Tibial artery (tissue), 4 donors: ENCODE data around the gene RFX4.
A peak's percentile ranks its signal among the peaks of the same experiment; 100 is the strongest.

Experiments used
- DNase-seq, 2 donors: peaks; one replicate each; pipeline ENCODE4 v3.0.0-alpha.2; 2019
- H3K27ac ChIP-seq, 2 donors: fragments of 200-600 bp; sonication (generic) in 1 of 2; 1 replicate in 1 of 2; 2 replicates in 1 of 2; pipeline ENCODE4 v1.5.1; 2018 to 2019; ENCODE audit warnings: mild to moderate bottlenecking in 1 of 2
- H3K27me3 ChIP-seq, 2 donors: fragments of 200-600 bp; sonication (generic) in 1 of 2; one replicate each; pipeline versions ENCODE4 v1.5.1 to v1.6.0; 2016 to 2019
- H3K36me3 ChIP-seq, 3 donors: fragments of 200-600 bp; sonication (generic) in 2 of 3; one replicate each; pipeline ENCODE4 v1.5.1; 2016 to 2019; ENCODE audit warnings: mild to moderate bottlenecking in 2 of 3
- H3K4me1 ChIP-seq, 4 donors: fragments of 200-600 bp; sonication (generic) in 2 of 4; 1 replicate in 3 of 4; 2 replicates in 1 of 4; pipeline ENCODE4 v1.5.1; 2016 to 2019
- H3K4me3 ChIP-seq, 2 donors: fragments of 200-600 bp; sonication (generic) in 1 of 2; 1 replicate in 1 of 2; 2 replicates in 1 of 2; pipeline ENCODE4 v1.5.1; 2018 to 2019; ENCODE audit warnings: mild to moderate bottlenecking in 2 of 2
- H3K9me3 ChIP-seq, 3 donors: fragments of 200-600 bp; sonication (generic) in 1 of 3; one replicate each; pipeline ENCODE4 v1.5.1; 2016 to 2019
- CTCF ChIP-seq, 2 experiments: fragments of 200-600 bp in 1 of 2; fragments of 450-650 bp in 1 of 2; IDR thresholded peaks; one replicate each; pipeline ENCODE4 v1.5.1; 2017 to 2019; ENCODE audit warnings: antibody characterized with exemption in 2 of 2, mild to moderate bottlenecking in 1 of 2, moderate library complexity in 1 of 2
- intact Hi-C: fragments of 100-400 bp; cut with DNase I; formaldehyde crosslinking; loops from one replicate; pipeline ENCODE4 v1.15.0; 2023; ENCODE audit warnings: low total_unique reads

Gene RFX4

DNA sequence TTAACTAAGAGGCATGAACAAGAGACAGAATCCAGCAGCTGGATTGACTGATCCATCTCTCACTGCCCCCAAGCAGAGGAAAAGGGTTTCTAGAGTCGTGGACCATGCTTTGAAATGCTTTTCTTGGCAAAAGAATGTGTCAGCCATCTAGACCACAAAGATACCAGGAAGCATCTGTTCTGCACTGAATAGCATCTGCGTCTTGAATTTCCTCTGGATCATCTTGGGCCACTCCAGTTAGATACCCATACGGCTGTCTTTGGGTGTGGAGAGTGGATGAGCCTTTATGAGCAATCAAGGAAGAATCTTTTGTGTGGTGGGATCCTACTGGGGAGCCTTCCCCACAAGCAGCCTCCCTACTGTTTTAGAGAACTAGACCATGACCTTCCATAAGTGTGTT, 16.0 kb upstream of the RFX4 start:
- H3K27ac ChIP-seq: no peak overlapping the region
- peaks cover 0 to 6% of the 10 kb centered on the region in 2 donors for H3K27me3 ChIP-seq
- H3K4me3 ChIP-seq: no peak overlapping the region
- H3K36me3 ChIP-seq: no peaks in the 10 kb centered on the region
- no peak for TF ChIP-seq CTCF (IDR thresholded peaks at IDR 0.05)
- no peaks in the 10 kb centered on the region for H3K4me1 ChIP-seq
- DNase-seq: no peak
- intact Hi-C loops: no loop called here
- H3K9me3 ChIP-seq: no peaks in the 10 kb centered on the region

DNA sequence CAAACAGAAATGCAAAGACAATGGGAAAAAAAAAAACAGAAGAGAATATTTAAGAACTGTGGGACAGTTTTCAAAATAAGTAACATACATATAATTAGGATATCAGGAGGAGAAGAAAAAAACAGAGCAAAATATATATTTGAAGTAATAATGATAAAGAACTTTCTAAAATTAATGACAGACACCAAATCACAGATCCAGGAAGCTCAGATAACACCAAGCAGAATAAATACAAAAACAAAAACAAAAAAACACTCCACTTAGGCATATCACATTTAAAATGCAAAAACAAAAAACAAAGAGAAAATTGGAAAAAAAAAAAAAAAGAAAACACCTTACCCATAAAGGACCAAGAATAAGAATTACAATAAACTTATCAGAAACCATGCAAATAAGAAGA, 9.6 kb upstream of the RFX4 start:
- H3K9me3 ChIP-seq: no peaks in the 10 kb centered on the region
- intact Hi-C loops: no loop called here
- H3K4me3 ChIP-seq: no peak overlapping the region
- TF ChIP-seq CTCF (IDR thresholded peaks at IDR 0.05): no peak
- peaks cover 0 to 6% of the 10 kb centered on the region in 2 donors for H3K27me3 ChIP-seq
- no peak overlapping the region for H3K27ac ChIP-seq
- H3K36me3 ChIP-seq: no peaks in the 10 kb centered on the region
- DNase-seq: no peak
- no peaks in the 10 kb centered on the region for H3K4me1 ChIP-seq

DNA sequence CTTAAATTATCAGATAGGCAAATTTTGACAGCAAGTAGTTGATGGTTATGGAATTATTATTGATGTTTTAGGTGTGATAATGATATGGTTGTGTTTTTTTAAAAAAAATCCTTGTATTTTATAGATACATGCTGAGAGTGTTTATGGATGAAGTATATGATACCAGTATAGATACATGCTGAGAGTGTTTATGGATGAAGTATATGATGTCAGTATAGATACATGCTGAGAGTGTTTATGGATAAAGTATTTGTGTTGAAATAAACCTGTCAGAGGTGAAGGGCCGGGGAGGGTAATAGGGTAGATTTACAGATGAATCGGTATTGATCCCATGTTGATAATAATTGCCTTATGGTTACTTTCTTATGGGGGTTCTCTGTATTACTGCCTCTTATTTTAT, 6.0 kb upstream of the RFX4 start:
- no peak for TF ChIP-seq CTCF (IDR thresholded peaks at IDR 0.05)
- Histone ChIP-seq H3K4me3 (no peak overlapping the region), H3K36me3 (no peaks in the 10 kb centered on the region), H3K4me1 (peaks cover 0 to 16% (median 15%) of the 10 kb centered on the region in 4 donors), H3K27ac (no peak overlapping the region), H3K9me3 (no peaks in the 10 kb centered on the region), H3K27me3 (peaks cover 5 to 42% of the 10 kb centered on the region in 2 donors)
- intact Hi-C loops: no loop called here
- no peak for DNase-seq

DNA sequence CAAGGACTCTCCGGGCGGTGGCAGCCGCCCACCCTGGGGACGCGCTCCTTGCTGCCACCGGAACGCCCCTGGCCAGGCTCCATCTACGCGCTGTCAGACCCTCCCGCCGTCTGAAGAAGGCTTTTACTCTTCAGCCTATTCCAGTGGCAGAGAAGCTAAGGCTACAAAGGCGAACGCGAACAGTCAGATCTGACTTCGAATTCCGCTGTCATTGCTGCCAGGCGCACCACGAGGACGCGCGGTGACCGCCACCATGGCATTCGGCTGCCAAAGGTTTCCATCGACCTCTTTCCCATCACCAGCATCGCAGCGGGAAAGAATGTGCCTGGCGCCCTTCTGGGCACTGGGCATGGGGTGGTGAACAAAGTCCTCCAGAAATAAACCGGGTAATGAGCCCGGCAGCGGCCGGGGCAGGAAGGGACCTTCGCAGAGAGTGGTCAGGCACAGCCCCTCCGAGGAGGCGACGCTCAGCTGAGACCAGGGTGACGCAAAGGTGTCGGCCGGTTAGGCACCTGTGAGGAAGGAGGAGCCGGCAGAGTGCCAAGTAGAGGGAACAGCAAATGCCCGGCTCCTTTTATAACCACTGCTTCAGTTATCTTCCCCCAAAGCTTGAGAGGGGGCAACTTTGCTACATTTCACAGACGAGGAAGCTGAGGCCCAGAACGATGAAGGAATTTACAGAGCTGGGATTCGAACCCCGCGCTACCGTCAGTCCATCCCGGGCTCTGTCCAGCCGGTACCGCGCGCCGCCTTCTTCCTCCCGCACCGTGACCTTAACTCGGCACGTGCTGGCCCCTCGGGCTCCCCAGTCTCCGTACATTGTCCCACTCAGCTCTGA, 1.9 kb upstream of the RFX4 start:
- peaks cover 5 to 82% of the 10 kb centered on the region in 2 donors for H3K27me3 ChIP-seq
- no peak for TF ChIP-seq CTCF (IDR thresholded peaks at IDR 0.05)
- no peak for DNase-seq

DNA sequence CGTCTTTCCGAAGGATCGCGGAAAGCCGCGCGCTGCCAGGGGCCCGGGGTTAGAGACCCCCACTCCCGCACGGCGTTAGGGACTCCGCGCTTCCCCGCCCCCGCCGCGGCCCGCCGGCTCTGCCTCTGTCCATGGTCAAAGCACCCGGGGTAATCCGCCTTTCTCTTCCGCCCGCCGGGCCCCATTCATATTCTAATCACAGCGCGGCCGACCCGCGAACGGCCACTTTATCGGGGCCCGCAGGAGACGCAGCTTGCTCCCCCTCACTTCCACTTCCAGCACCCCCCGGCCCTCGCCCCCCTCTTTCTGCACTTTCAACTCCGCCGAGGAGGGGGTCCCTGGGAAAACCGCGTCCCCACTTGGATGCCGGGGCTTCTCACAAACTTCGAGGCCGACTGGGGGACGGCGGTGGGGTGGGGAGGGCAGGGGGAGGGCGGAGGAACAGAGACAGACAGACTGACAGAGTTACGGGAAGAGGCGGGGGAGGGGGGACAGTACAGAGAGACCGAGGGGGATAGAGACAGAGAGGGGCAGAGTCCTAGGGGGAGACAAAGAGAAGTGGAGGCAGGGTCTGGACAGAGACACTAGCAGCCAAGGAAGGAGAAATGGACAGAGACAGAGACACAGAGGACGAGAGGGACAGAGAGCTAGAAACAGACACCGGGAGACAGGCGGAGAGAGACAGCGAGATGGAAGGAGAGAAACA, 1.1 kb upstream of the RFX4 start:
- no peak overlapping the region for H3K27ac ChIP-seq
- H3K4me1 ChIP-seq: peaks cover 0 to 64% (median 55%) of the 10 kb centered on the region in 4 donors
- peak overlapping the region in 1 of 2 donors; percentile 40 for H3K4me3 ChIP-seq
- intact Hi-C loops: loop anchor here (10.0 kb wide), 1 partner anchor 1193 kb away; the partner anchor contains the start of gene ASCL4
- H3K27me3 ChIP-seq: peaks cover 5 to 90% of the 10 kb centered on the region in 2 donors
- no peak for TF ChIP-seq CTCF (IDR thresholded peaks at IDR 0.05)
- no peaks in the 10 kb centered on the region for H3K9me3 ChIP-seq
- DNase-seq: no peak
- no peaks in the 10 kb centered on the region for H3K36me3 ChIP-seq

More for the DNA sequence above, 1.9 kb upstream of the RFX4 start:
- H3K9me3 ChIP-seq: no peaks in the 10 kb centered on the region
- peak overlapping the region in 1 of 2 donors; percentile 40 for H3K4me3 ChIP-seq
- no peaks in the 10 kb centered on the region for H3K36me3 ChIP-seq
- H3K4me1 ChIP-seq: peaks cover 0 to 56% (median 47%) of the 10 kb centered on the region in 4 donors
- H3K27ac ChIP-seq: no peak overlapping the region
- intact Hi-C loops: loop anchor here (10.0 kb wide), 1 partner anchor 1194 kb away; the partner anchor contains the start of gene ASCL4
